Measurements from ENCODE around the gene PARD3. TPM values are rescaled to one million over a fixed set of nuclear protein-coding genes. Genes with fewer than 3 reads are reported as not detected.

The PARD3 gene
- polyA plus RNA-seq, 1 donor from 2014 or later = 12.4 TPM

GRCh38 chr10:34764472-34764946 is 50.6 kb downstream of the PARD3 start:
- no peak overlapping the region for H3K4me3 ChIP-seq (ENCODE audit: low read length)
- no peak for TF ChIP-seq EP300 (conservative IDR thresholded peaks at IDR 0.05; ENCODE audit: poor library complexity, severe bottlenecking)
- TF ChIP-seq RAD21 (conservative IDR thresholded peaks at IDR 0.05) = no peak
- no peak for TF ChIP-seq TAF1 (IDR thresholded peaks at IDR 0.05; ENCODE audit: low read depth)
- TF ChIP-seq POLR2AphosphoS5 (IDR thresholded peaks at IDR 0.05) = no peak
- no peak for TF ChIP-seq CTCF (IDR thresholded peaks at IDR 0.05; ENCODE audit: poor library complexity, severe bottlenecking)
- no peak for TF ChIP-seq SMC3 (conservative IDR thresholded peaks at IDR 0.05; ENCODE audit: poor library complexity)
- TF ChIP-seq MXI1 (conservative IDR thresholded peaks at IDR 0.05; ENCODE audit: poor library complexity, severe bottlenecking) = no peak
- no peak for TF ChIP-seq REST (IDR thresholded peaks at IDR 0.05; ENCODE audit: borderline replicate concordance)
- no peak for TF ChIP-seq EZH2 (IDR thresholded peaks at IDR 0.05; ENCODE audit: borderline replicate concordance, insufficient read depth, low read length, poor library complexity, severe bottlenecking)
- H3K79me2 ChIP-seq (replicated peaks; ENCODE audit: insufficient read depth, low read length) = peaks cover 11% of the 10 kb centered on the region
- H3K27ac ChIP-seq (ENCODE audit: low read length) = no peak overlapping the region
- H3F3A ChIP-seq (ENCODE audit: insufficient read depth, low read length, poor library complexity, severe bottlenecking) = no peaks in the 10 kb centered on the region
- H2AFZ ChIP-seq (ENCODE audit: low read depth, low read length) = no peak overlapping the region
- no peaks in the 10 kb centered on the region for H3K36me3 ChIP-seq (ENCODE audit: insufficient read depth, low read length)
- no peaks in the 10 kb centered on the region for H3K9me2 ChIP-seq (ENCODE audit: insufficient read depth, low read length)
- H3K9me3 ChIP-seq (ENCODE audit: low read length) = no peaks in the 10 kb centered on the region
- H3K4me2 ChIP-seq (ENCODE audit: low read length) = no peak overlapping the region
- no peaks in the 10 kb centered on the region for H4K20me1 ChIP-seq (ENCODE audit: insufficient read depth)
- no peak overlapping the region for H3K9ac ChIP-seq (ENCODE audit: low read length)
- H3K27me3 ChIP-seq (ENCODE audit: insufficient read depth, low read depth, low read length) = no peaks in the 10 kb centered on the region

- Histone ChIP-seq H3F3A (ENCODE audit: insufficient read depth, low read length, poor library complexity, severe bottlenecking) (no peaks in the 10 kb centered on the region), H3K4me2 (ENCODE audit: low read length) (no peak overlapping the region), H3K27me3 (ENCODE audit: insufficient read depth, low read depth, low read length) (no peaks in the 10 kb centered on the region), H3K4me3 (ENCODE audit: low read length) (no peak overlapping the region), H3K9me2 (ENCODE audit: insufficient read depth, low read length) (no peaks in the 10 kb centered on the region), H2AFZ (ENCODE audit: low read depth, low read length) (no peak overlapping the region), H4K20me1 (ENCODE audit: insufficient read depth) (no peaks in the 10 kb centered on the region), H3K9me3 (ENCODE audit: low read length) (no peaks in the 10 kb centered on the region), H3K36me3 (ENCODE audit: insufficient read depth, low read length) (no peaks in the 10 kb centered on the region), H3K27ac (ENCODE audit: low read length) (no peak overlapping the region), H3K9ac (ENCODE audit: low read length) (no peak overlapping the region), H3K79me2 (replicated peaks; ENCODE audit: insufficient read depth, low read length) (peaks cover 14% of the 10 kb centered on the region)
- TF ChIP-seq SMC3 (conservative IDR thresholded peaks at IDR 0.05; ENCODE audit: poor library complexity) (no peak), MXI1 (conservative IDR thresholded peaks at IDR 0.05; ENCODE audit: poor library complexity, severe bottlenecking) (no peak), CTCF (IDR thresholded peaks at IDR 0.05; ENCODE audit: poor library complexity, severe bottlenecking) (no peak), RAD21 (conservative IDR thresholded peaks at IDR 0.05) (no peak), EP300 (conservative IDR thresholded peaks at IDR 0.05; ENCODE audit: poor library complexity, severe bottlenecking) (no peak), TAF1 (IDR thresholded peaks at IDR 0.05; ENCODE audit: low read depth) (no peak), REST (IDR thresholded peaks at IDR 0.05; ENCODE audit: borderline replicate concordance) (no peak), POLR2AphosphoS5 (IDR thresholded peaks at IDR 0.05) (no peak), EZH2 (IDR thresholded peaks at IDR 0.05; ENCODE audit: borderline replicate concordance, insufficient read depth, low read length, poor library complexity, severe bottlenecking) (no peak)
Observed at GRCh38 chr10:34762603-34763299, 52.3 kb downstream of the PARD3 start.
